ENCODE measurements around the gene GOLGB1. TPM values are rescaled to one million over a fixed set of nuclear protein-coding genes. Genes with fewer than 3 reads are reported as not detected.

The GOLGB1 gene
- total RNA-seq, 2 donors from 2014 or later, result 29.7 to 39.1 TPM

GRCh38 chr3:121621491-121621890 is 128.1 kb downstream of the GOLGB1 start:
- H3K4me1 Mint-ChIP-seq, result no peaks in the 10 kb centered on the region
- no peak for ATAC-seq (replicated peaks)
- no peaks in the 10 kb centered on the region for H3K36me3 Mint-ChIP-seq (ENCODE audit: low read depth)
- no peaks in the 10 kb centered on the region for H3K9me3 Mint-ChIP-seq
- H3K27ac Mint-ChIP-seq, result no peak overlapping the region
- H3K27me3 Mint-ChIP-seq, result no peaks in the 10 kb centered on the region
- H3K4me3 Mint-ChIP-seq, result no peak overlapping the region

DNA sequence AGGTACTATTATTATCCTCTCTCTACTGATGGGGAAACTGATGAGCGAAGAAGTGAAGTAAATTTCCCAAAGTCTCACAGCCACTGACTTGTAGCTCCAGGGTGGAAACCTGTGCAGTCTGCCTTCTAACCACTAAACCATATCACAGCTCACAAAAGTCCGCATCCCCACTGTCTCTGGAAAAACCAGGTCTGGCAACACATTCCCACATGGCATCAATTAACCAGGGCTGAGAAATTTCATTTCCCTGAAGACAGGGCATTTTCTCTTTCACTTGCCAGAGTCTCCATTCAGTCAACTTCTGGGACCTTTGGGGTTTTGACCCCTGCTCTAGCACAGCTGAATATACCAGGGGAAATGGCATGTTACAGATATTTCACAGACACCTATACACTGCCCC is 129.8 kb downstream of the GOLGB1 start:
- H3K4me1 Mint-ChIP-seq, result no peaks in the 10 kb centered on the region

More for the DNA sequence above, 129.8 kb downstream of the GOLGB1 start:
- Mint-ChIP-seq H3K36me3 (ENCODE audit: low read depth) (no peaks in the 10 kb centered on the region), H3K9me3 (no peaks in the 10 kb centered on the region), H3K27me3 (no peaks in the 10 kb centered on the region), H3K27ac (no peak overlapping the region), H3K4me3 (no peak overlapping the region)
- no peak for ATAC-seq (replicated peaks)

Other genes with a start within 250 kb of the GOLGB1 start
- gene POLQ, start 203.8 kb downstream of the GOLGB1 start, total RNA-seq, result 10 to 100 TPM; 11.8 to 19.0 TPM
- gene ARGFX, start 181.8 kb downstream of the GOLGB1 start, total RNA-seq, result not detected
- not detected for gene FBXO40, start 156.4 kb downstream of the GOLGB1 start, total RNA-seq
- 100 to 1,000 TPM; 255 to 289 TPM for gene HCLS1, start 88.8 kb downstream of the GOLGB1 start, total RNA-seq
- 10 to 100 TPM; 41.7 to 47.5 TPM for gene IQCB1, start 85.3 kb upstream of the GOLGB1 start, total RNA-seq
- 10 to 100 TPM; 20.8 to 33.0 TPM for gene EAF2, start 85.5 kb upstream of the GOLGB1 start, total RNA-seq
- 1 to 10 TPM; 7.1 to 7.5 TPM for gene SLC15A2, start 144.7 kb upstream of the GOLGB1 start, total RNA-seq

Data from activated T-helper 17 cell treated with anti-CD3 and anti-CD28 coated beads, Interleukin-2, amount 50 U/mL, for 72 hours (primary cell).